Myometrial cell (primary cell): ENCODE data around the gene KIAA2012. TPM values are rescaled to one million over a fixed set of nuclear protein-coding genes. Genes with fewer than 3 reads are reported as not detected.

Experiments used
- total RNA-seq: library from RNA; depleted of rRNA; stranded (reverse); fragments of >200 nt; gene quantifications from 2 replicates; pipeline ENCODE4 v1.2.3, GENCODE V29; 2015

The KIAA2012 gene
- not detected in 2 replicates for total RNA-seq

GRCh38 chr2:202072737-202073401, at the start of gene KIAA2012:
Gene KIAA2012, plus strand, starts transcription at chr2:202073255. Its CDS starts 373 bp downstream, at chr2:202073628.

GRCh38 chr2:202033317-202034248, 39.5 kb upstream of the KIAA2012 start, which contains the start of gene FZD7:
Gene FZD7, plus strand, starts transcription at chr2:202033855. Its CDS starts 793 bp downstream, at chr2:202034648.

GRCh38 chr2:202238234-202239197, 165.5 kb downstream of the KIAA2012 start, which contains the start of gene SUMO1:
Gene SUMO1, minus strand, starts transcription at chr2:202238597. Its CDS starts 146 bp downstream, at chr2:202238451.

Other genes starting within 250 kb of the KIAA2012 start
- gene FZD7, start 39.4 kb upstream of the KIAA2012 start, total RNA-seq, result 12.1 and 16.1 TPM in 2 replicates
- gene SUMO1, start 165.3 kb downstream of the KIAA2012 start, total RNA-seq, result 101 and 144 TPM in 2 replicates
- gene NOP58, start 192.5 kb downstream of the KIAA2012 start, total RNA-seq, result 40.1 and 78.3 TPM in 2 replicates